ENCODE measurements around the gene TP53INP2. TPM values are rescaled to one million over a fixed set of nuclear protein-coding genes. Genes with fewer than 3 reads are reported as not detected.

TP53INP2 gene
- total and polyA plus RNA-seq, 2 experiments from 2014 or later: 8.4 to 18.9 TPM

DNA sequence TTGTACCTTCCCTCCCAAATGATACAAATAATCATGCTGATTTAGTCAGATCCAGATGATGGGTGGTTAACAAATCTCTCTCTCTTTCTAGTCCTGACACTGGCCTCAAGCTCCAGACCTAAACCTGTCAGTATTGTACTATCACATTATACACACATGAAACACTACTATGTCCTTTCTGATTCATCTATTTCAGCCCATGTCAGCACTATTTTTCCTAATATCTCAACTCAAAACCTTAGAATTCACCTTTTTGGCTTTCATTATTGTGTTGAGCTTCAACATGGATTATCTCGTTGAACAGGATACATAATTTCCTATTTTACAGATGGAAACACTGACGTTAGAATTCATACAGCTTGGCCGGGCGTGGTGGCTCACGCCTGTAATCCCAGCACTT lies 30.7 kb upstream of the TP53INP2 start:
- H3K4me3 ChIP-seq: no peak overlapping the region
- H3K9me3 ChIP-seq (ENCODE audit: low read depth): no peaks in the 10 kb centered on the region
- no peaks in the 10 kb centered on the region for H3K27me3 ChIP-seq
- DNase-seq (ENCODE audit: low read depth in 1 of 2, low spot score in 1 of 2): no peak
- no peak for TF ChIP-seq CTCF (IDR thresholded peaks at IDR 0.05; ENCODE audit: low read depth, low read length)
- H3K4me1 ChIP-seq (ENCODE audit: low read depth): peaks cover 4% of the 10 kb centered on the region
- H3K36me3 ChIP-seq: no peaks in the 10 kb centered on the region
- no peak overlapping the region for H3K27ac ChIP-seq

- no peak for DNase-seq (ENCODE audit: low read depth in 1 of 2, low spot score in 1 of 2)
- Histone ChIP-seq H3K27ac (no peak overlapping the region), H3K4me3 (peak overlapping the region; percentile 71), H3K4me1 (ENCODE audit: low read depth) (peaks cover 4% of the 10 kb centered on the region), H3K27me3 (no peaks in the 10 kb centered on the region), H3K9me3 (ENCODE audit: low read depth) (no peaks in the 10 kb centered on the region), H3K36me3 (no peaks in the 10 kb centered on the region)
- TF ChIP-seq CTCF (IDR thresholded peaks at IDR 0.05; ENCODE audit: low read depth, low read length): no peak
Observed at GRCh38 chr20:34675561-34675960, 28.6 kb upstream of the TP53INP2 start.

- H3K9me3 ChIP-seq (ENCODE audit: low read depth): no peaks in the 10 kb centered on the region
- peak overlapping the region; percentile 85 for H3K27ac ChIP-seq
- H3K4me1 ChIP-seq (ENCODE audit: low read depth): peaks cover 4% of the 10 kb centered on the region
- H3K4me3 ChIP-seq: peak overlapping the region; percentile 71
- no peaks in the 10 kb centered on the region for H3K36me3 ChIP-seq
- no peak for DNase-seq (ENCODE audit: low read depth in 1 of 2, low spot score in 1 of 2)
- no peaks in the 10 kb centered on the region for H3K27me3 ChIP-seq
- no peak for TF ChIP-seq CTCF (IDR thresholded peaks at IDR 0.05; ENCODE audit: low read depth, low read length)
Observed at GRCh38 chr20:34675993-34676641, 28.0 kb upstream of the TP53INP2 start.

- DNase-seq (ENCODE audit: low read depth in 1 of 2, low spot score in 1 of 2): peak; percentile 97
- Histone ChIP-seq H3K27ac (peak within 1 kb of the TSS; percentile 85), H3K4me3 (peak within 1 kb of the TSS; percentile 71), H3K9me3 (ENCODE audit: low read depth) (no peaks in the 10 kb centered on the region), H3K27me3 (no peaks in the 10 kb centered on the region), H3K4me1 (ENCODE audit: low read depth) (peaks cover 4% of the 10 kb centered on the region), H3K36me3 (no peaks in the 10 kb centered on the region)
- no peak for TF ChIP-seq CTCF (IDR thresholded peaks at IDR 0.05; ENCODE audit: low read depth, low read length)
Observed at GRCh38 chr20:34676642-34677373, 27.3 kb upstream of the TP53INP2 start, which contains the start of gene PIGU. Gene PIGU (minus strand): TSS chr20:34677092. CDS start chr20:34677085, 7 bp downstream.

DNA sequence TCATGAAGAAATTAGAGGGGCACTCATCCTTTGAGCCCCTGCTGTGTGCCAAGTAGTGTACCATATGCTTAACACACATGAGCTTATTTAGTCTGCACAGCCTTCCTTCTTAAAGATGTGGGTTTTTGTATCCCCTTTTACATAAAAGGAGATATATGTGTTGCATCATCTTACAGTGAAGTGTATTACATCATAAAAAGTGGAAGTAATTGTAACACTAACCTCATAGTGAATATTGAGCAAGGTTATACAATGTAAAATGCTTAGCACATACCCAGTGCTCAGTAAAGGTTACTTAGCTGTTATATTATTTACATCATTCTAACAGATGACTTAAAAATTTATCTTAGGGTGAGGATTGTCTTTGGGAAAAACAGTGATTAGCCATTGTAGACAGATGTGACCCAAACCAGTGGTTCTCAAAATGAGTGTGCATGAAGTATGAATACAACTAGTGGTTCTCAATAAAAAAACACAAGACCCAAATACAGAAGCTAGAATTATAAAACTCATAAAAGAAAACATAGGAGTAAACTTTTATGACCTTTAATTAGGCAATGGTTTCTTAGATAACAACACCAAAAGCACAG lies 23.5 kb upstream of the TP53INP2 start:
- Histone ChIP-seq H3K4me1 (ENCODE audit: low read depth) (peaks cover 4% of the 10 kb centered on the region), H3K36me3 (no peaks in the 10 kb centered on the region), H3K27me3 (no peaks in the 10 kb centered on the region), H3K27ac (no peak overlapping the region), H3K9me3 (ENCODE audit: low read depth) (no peaks in the 10 kb centered on the region), H3K4me3 (no peak overlapping the region)
- no peak for TF ChIP-seq CTCF (IDR thresholded peaks at IDR 0.05; ENCODE audit: low read depth, low read length)
- DNase-seq (ENCODE audit: low read depth in 1 of 2, low spot score in 1 of 2): peak in 1 of 2 donors; percentile 34

Measured in cardiac muscle cell (in vitro differentiated cells and primary cell).